Measurements from ENCODE around the gene SMAD6.
A peak's percentile ranks its signal among the peaks of the same experiment; 100 is the strongest.
"Not testable (repeated sequence)": the region's sequence is repeated elsewhere in the genome, so short reads cannot be mapped to it uniquely, and the experiment has no call there.

The SMAD6 gene

DNA sequence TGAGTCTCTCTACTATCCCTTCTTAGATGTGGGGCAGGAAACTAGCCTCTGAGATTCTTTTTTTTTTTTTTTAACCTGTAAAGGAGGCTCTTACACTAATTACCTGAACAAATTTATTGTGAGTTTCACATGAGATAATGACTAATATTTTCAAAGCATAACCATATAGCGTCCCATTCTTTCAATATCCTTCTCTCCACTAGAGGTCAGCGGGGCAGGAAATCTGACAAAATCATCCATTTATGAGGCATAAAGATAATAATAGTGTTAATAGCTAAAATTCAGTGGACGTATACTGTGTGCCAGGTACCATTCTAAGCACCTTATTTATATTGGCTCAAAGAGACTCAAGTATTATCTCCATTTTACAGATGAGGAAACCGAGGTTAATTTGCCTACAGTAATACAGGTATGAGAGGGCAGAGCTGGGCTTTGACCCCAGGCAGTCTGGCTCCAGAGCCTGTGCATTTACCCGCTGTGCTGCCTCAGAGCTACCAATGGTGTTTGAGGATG lies 16.3 kb upstream of the SMAD6 start:
- Histone ChIP-seq H3K79me2 (ENCODE audit: low read length) (no peaks in the 10 kb centered on the region), H4K20me1 (ENCODE audit: insufficient read depth, low read length) (no peaks in the 10 kb centered on the region), H2AFZ (ENCODE audit: low read length) (no peak overlapping the region), H3K36me3 (replicated peaks; ENCODE audit: insufficient read depth, low read length) (no peaks in the 10 kb centered on the region), H3K9ac (ENCODE audit: low read length) (no peak overlapping the region), H3K4me1 (ENCODE audit: low read length) (peaks cover 8% of the 10 kb centered on the region), H3K4me3 (ENCODE audit: low read length) (no peak overlapping the region), H3K4me2 (ENCODE audit: low read depth, low read length) (no peak overlapping the region), H3F3A (ENCODE audit: insufficient read depth, low read length) (0 out of 2 replicates have a peak, but pooled peaks cover 3% of the 10 kb centered on the region), H3K9me2 (replicated peaks; ENCODE audit: insufficient read depth, low read length) (no peaks in the 10 kb centered on the region), H3K27me3 (replicated peaks; ENCODE audit: insufficient read depth, low read length) (no peaks in the 10 kb centered on the region), H3K9me3 (replicated peaks; ENCODE audit: insufficient read depth, low read length) (no peaks in the 10 kb centered on the region), H3K27ac (ENCODE audit: low read length) (no peak overlapping the region)
- DNase-seq, result no peak
- TF ChIP-seq, protein P1, sequence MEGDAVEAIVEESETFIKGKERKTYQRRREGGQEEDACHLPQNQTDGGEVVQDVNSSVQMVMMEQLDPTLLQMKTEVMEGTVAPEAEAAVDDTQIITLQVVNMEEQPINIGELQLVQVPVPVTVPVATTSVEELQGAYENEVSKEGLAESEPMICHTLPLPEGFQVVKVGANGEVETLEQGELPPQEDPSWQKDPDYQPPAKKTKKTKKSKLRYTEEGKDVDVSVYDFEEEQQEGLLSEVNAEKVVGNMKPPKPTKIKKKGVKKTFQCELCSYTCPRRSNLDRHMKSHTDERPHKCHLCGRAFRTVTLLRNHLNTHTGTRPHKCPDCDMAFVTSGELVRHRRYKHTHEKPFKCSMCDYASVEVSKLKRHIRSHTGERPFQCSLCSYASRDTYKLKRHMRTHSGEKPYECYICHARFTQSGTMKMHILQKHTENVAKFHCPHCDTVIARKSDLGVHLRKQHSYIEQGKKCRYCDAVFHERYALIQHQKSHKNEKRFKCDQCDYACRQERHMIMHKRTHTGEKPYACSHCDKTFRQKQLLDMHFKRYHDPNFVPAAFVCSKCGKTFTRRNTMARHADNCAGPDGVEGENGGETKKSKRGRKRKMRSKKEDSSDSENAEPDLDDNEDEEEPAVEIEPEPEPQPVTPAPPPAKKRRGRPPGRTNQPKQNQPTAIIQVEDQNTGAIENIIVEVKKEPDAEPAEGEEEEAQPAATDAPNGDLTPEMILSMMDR (IDR thresholded peaks at IDR 0.05; ENCODE audit: low read length), result peak; percentile 17; the same call in 1 of the 2 replicates
- no peak for TF ChIP-seq EZH2phosphoT487 (IDR thresholded peaks at IDR 0.05; ENCODE audit: low read length)

DNA sequence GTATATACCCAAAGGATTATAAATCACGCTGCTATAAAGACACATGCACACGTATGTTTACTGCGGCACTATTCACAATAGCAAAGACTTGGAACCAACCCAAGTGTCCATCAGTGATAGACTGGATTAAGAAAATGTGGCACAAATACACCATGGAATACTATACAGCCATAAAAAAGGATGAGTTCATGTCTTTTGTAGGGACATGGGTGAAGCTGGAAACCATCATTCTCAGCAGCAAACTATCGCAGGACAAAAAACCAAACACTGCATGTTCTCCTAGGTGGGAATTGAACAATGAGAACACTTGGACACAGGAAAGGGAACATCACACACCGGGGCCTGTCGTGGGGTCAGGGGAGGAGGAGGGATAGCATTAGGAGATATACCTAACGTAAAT lies 11.1 kb upstream of the SMAD6 start:
- H2AFZ ChIP-seq (ENCODE audit: low read length); H4K20me1 ChIP-seq (ENCODE audit: insufficient read depth, low read length); H3K27me3 ChIP-seq (replicated peaks; ENCODE audit: insufficient read depth, low read length); H3K9me2 ChIP-seq (replicated peaks; ENCODE audit: insufficient read depth, low read length); H3K79me2 ChIP-seq (ENCODE audit: low read length); H3K27ac ChIP-seq (ENCODE audit: low read length); H3K4me2 ChIP-seq (ENCODE audit: low read depth, low read length); H3K4me1 ChIP-seq (ENCODE audit: low read length); H3K9me3 ChIP-seq (replicated peaks; ENCODE audit: insufficient read depth, low read length); H3F3A ChIP-seq (ENCODE audit: insufficient read depth, low read length); H3K4me3 ChIP-seq (ENCODE audit: low read length); DNase-seq; H3K36me3 ChIP-seq (replicated peaks; ENCODE audit: insufficient read depth, low read length); H3K9ac ChIP-seq (ENCODE audit: low read length): not testable (repeated sequence)

DNA sequence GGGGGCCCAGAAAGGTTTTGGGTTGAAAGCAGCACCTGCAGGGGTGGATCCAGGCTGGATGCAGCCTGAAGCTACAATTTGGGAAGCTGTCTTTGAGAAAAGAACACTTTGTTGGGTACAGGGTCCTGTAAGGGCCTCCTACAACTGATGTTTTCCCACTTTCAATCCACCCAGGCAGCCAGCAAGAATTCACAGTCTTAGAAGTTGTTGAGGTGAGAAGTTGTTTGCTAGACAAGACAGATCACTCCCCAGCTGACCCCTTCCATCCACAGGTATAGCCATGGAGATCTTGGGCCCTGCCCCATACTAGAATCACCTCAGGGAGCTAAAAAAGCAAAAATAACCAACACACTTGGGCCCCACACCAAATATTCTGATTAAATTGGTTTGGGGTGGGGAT lies 10.3 kb upstream of the SMAD6 start:
- no peak overlapping the region for H3K4me3 ChIP-seq (ENCODE audit: low read length)
- TF ChIP-seq EZH2phosphoT487 (IDR thresholded peaks at IDR 0.05; ENCODE audit: low read length) (no peak), EZH2 (optimal IDR thresholded peaks at IDR 0.05; ENCODE audit: low read depth, low read length) (no peak)
- TF ChIP-seq, protein P1 (IDR thresholded peaks at IDR 0.05; ENCODE audit: low read length), result no peak
- no peak overlapping the region for H3K27ac ChIP-seq (ENCODE audit: low read length)
- DNase-seq, result no peak
- no peak overlapping the region for H3K4me2 ChIP-seq (ENCODE audit: low read depth, low read length)
- H3K9ac ChIP-seq (ENCODE audit: low read length), result no peak overlapping the region
- no peaks in the 10 kb centered on the region for H3K9me2 ChIP-seq (replicated peaks; ENCODE audit: insufficient read depth, low read length)
- no peaks in the 10 kb centered on the region for H3K9me3 ChIP-seq (replicated peaks; ENCODE audit: insufficient read depth, low read length)
- no peaks in the 10 kb centered on the region for H3K79me2 ChIP-seq (ENCODE audit: low read length)
- H3K4me1 ChIP-seq (ENCODE audit: low read length), result no peaks in the 10 kb centered on the region
- H4K20me1 ChIP-seq (ENCODE audit: insufficient read depth, low read length), result no peaks in the 10 kb centered on the region
- H3K27me3 ChIP-seq (replicated peaks; ENCODE audit: insufficient read depth, low read length), result no peaks in the 10 kb centered on the region
- no peaks in the 10 kb centered on the region for H3F3A ChIP-seq (ENCODE audit: insufficient read depth, low read length)
- H3K36me3 ChIP-seq (replicated peaks; ENCODE audit: insufficient read depth, low read length), result no peaks in the 10 kb centered on the region
- H2AFZ ChIP-seq (ENCODE audit: low read length), result no peak overlapping the region

DNA sequence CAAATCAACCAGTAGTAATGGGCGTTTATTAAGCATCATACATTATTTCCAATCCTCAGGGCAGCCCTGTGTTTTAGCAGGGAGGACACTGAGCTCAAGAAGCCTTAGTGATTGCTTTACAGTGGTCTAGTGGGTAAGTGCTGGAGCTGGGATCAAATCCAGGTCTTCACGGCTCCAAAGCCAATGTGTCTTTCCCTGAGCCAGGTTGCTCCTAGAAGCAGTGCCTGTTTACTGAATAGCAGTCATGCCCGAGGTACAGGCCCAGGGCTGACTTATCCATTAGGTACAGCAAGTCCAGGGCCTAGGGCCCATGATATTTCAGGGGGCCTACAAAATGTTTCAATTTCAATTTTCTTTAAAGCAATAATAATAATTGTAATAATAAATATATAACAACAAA lies 9.6 kb upstream of the SMAD6 start:
- Histone ChIP-seq H3K4me2 (ENCODE audit: low read depth, low read length) (no peak overlapping the region), H3K27me3 (replicated peaks; ENCODE audit: insufficient read depth, low read length) (no peaks in the 10 kb centered on the region), H3F3A (ENCODE audit: insufficient read depth, low read length) (no peaks in the 10 kb centered on the region), H3K79me2 (ENCODE audit: low read length) (no peaks in the 10 kb centered on the region), H3K27ac (ENCODE audit: low read length) (no peak overlapping the region), H2AFZ (ENCODE audit: low read length) (no peak overlapping the region), H3K9ac (ENCODE audit: low read length) (no peak overlapping the region), H3K9me3 (replicated peaks; ENCODE audit: insufficient read depth, low read length) (no peaks in the 10 kb centered on the region), H4K20me1 (ENCODE audit: insufficient read depth, low read length) (no peaks in the 10 kb centered on the region), H3K4me3 (ENCODE audit: low read length) (no peak overlapping the region), H3K4me1 (ENCODE audit: low read length) (no peaks in the 10 kb centered on the region), H3K36me3 (replicated peaks; ENCODE audit: insufficient read depth, low read length) (no peaks in the 10 kb centered on the region), H3K9me2 (replicated peaks; ENCODE audit: insufficient read depth, low read length) (no peaks in the 10 kb centered on the region)
- TF ChIP-seq EZH2 (optimal IDR thresholded peaks at IDR 0.05; ENCODE audit: low read depth, low read length), result no peak
- TF ChIP-seq EZH2phosphoT487 (IDR thresholded peaks at IDR 0.05; ENCODE audit: low read length), result no peak
- TF ChIP-seq, protein P1 (IDR thresholded peaks at IDR 0.05; ENCODE audit: low read length), result no peak
- DNase-seq, result no peak

Measured in MM.1S (cell line).